Hepatocyte (in vitro differentiated cells): ENCODE measurements around the gene TTC28. TPM values are rescaled to one million over a fixed set of nuclear protein-coding genes. Genes with fewer than 3 reads are reported as not detected.

ENCODE experiments used
- DNase-seq: peaks from one replicate; pipeline ENCODE4 v3.0.0-alpha.2; 2016; ENCODE audit warnings: low spot score
- H2AFZ ChIP-seq: fragments of 200-600 bp; sonication (generic); 2 replicates; pipeline ENCODE4 v1.6.0; 2016; ENCODE audit warnings: antibody characterized with exemption, mild to moderate bottlenecking
- H3K27ac ChIP-seq: fragments of 200-600 bp; sonication (generic); 2 replicates; pipeline ENCODE4 v1.5.1; 2016; ENCODE audit warnings: mild to moderate bottlenecking
- H3K27me3 ChIP-seq: fragments of 200-600 bp; sonication (generic); 2 replicates; pipeline ENCODE4 v1.6.1; 2016
- H3K36me3 ChIP-seq: fragments of 200-600 bp; sonication (generic); replicated peaks from 2 replicates; pipeline ENCODE4 v1.5.1; 2016; ENCODE audit warnings: low read depth; ENCODE audit not compliant: insufficient read depth
- H3K4me1 ChIP-seq: fragments of 200-600 bp; sonication (generic); 2 replicates; pipeline ENCODE4 v1.5.1; 2016; ENCODE audit warnings: mild to moderate bottlenecking, moderate library complexity; ENCODE audit not compliant: insufficient read depth
- H3K4me2 ChIP-seq: fragments of 200-600 bp; sonication (generic); 2 replicates; pipeline ENCODE4 v1.6.0; 2016
- H3K4me3 ChIP-seq: fragments of 200-600 bp; sonication (generic); 2 replicates; pipeline ENCODE4 v1.5.1; 2016; ENCODE audit warnings: mild to moderate bottlenecking
- H3K79me2 ChIP-seq: fragments of 200-600 bp; sonication (generic); 2 replicates; pipeline ENCODE4 v1.6.0; 2017; ENCODE audit warnings: mild to moderate bottlenecking
- H3K9me2 ChIP-seq: fragments of 200-600 bp; sonication (generic); replicated peaks from 2 replicates; pipeline ENCODE4 v1.6.0; 2017; ENCODE audit warnings: mild to moderate bottlenecking; ENCODE audit not compliant: insufficient read depth
- H3K9me3 ChIP-seq: fragments of 200-600 bp; sonication (generic); 2 replicates; pipeline ENCODE4 v1.5.1; 2016; ENCODE audit warnings: low read depth, mild to moderate bottlenecking
- H4K20me1 ChIP-seq: fragments of 200-600 bp; sonication (generic); 2 replicates; pipeline ENCODE4 v1.6.0; 2016; ENCODE audit warnings: mild to moderate bottlenecking; ENCODE audit not compliant: insufficient read depth, poor library complexity, severe bottlenecking
- CTCF ChIP-seq: fragments of 200-600 bp; sonication (generic); IDR thresholded peaks from 2 replicates; pipeline ENCODE4 v1.5.1; 2016; ENCODE audit warnings: antibody characterized with exemption, mild to moderate bottlenecking; ENCODE audit not compliant: poor library complexity
- EZH2 ChIP-seq: fragments of 200-600 bp; sonication (generic); IDR thresholded peaks from 2 replicates; pipeline ENCODE4 v1.6.1; 2016; ENCODE audit warnings: antibody characterized with exemption, mild to moderate bottlenecking, borderline replicate concordance
- EZH2phosphoT487 ChIP-seq: fragments of 200-600 bp; sonication (generic); IDR thresholded peaks from one replicate; pipeline ENCODE4 v1.6.1; 2018; ENCODE audit warnings: antibody characterized with exemption, mild to moderate bottlenecking, low read depth, moderate library complexity; ENCODE audit not compliant: unreplicated experiment, severe bottlenecking
- WGBS: methylation state at CpG from one replicate; pipeline ENCODE4 v1.1.6; 2016; ENCODE audit warnings: low lambda C conversion rate; ENCODE audit errors: missing lambda C conversion rate; 5-methylcytosine and 5-hydroxymethylcytosine counted together
- polyA plus RNA-seq: library from polyadenylated mRNA; unstranded; fragments of >200 nt; fragmentation: Nextera tagmentation; extraction: Ambion mirVana; gene quantifications from 2 replicates; pipeline ENCODE4 v1.2.1, GENCODE V29; 2016
- total RNA-seq: library from RNA; depleted of rRNA; stranded (reverse); fragments of >200 nt; gene quantifications from 2 replicates; pipeline ENCODE4 v1.2.3, GENCODE V29; 2014

Gene TTC28
- total and polyA plus RNA-seq, 2 experiments from 2014 or later: 14.7 to 30.4 TPM

DNA sequence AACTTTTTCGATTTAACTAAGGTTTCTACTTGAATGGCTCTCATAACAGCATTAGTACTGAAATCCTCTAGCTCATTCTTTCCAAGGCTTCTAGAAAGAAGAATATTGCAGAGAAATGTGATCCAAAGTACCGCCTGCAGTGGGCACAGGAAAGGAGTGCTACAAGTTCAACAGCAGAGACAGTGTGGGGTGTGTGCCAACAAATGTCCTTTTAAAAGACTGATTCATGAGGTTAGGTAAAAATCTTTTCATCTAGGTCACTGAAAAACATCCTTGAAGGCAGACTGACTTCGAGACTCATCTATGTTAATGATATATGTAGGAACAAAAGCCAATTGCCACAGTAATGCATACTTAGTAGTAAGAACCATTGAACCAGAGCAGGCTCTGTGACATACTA is 411.5 kb downstream of the TTC28 start:
- Histone ChIP-seq H3K27me3 (no peaks in the 10 kb centered on the region), H3K9me3 (no peaks in the 10 kb centered on the region), H4K20me1 (no peaks in the 10 kb centered on the region), H2AFZ (no peak overlapping the region), H3K9me2 (no peaks in the 10 kb centered on the region), H3K4me1 (no peaks in the 10 kb centered on the region), H3K36me3 (no peaks in the 10 kb centered on the region), H3K27ac (no peak overlapping the region), H3K79me2 (no peaks in the 10 kb centered on the region), H3K4me3 (no peak overlapping the region), H3K4me2 (no peak overlapping the region)
- 79% methylated on average over 3 of the region's 3 CpGs for WGBS
- TF ChIP-seq CTCF (no peak), EZH2 (no peak), EZH2phosphoT487 (no peak)
- no peak for DNase-seq

DNA sequence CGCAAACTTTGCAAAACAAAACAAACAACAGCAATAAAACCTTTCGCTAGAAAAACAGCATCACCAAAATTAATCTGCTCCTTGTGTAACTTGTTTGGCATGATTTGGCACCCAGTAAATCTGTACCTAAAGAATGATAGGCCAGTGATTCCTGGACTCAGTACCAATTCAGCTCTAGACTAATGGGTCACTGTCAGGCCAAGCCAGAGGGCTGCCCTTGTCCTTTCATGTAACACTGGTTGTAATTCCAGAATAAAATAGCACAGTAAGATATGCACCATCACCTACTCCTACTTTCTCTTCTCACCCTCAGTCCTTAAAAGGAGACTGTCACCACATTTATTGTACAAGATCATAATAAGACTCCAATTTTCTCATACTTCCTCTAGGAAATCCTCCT is 419.0 kb downstream of the TTC28 start:
- Histone ChIP-seq H3K27ac (no peak overlapping the region), H3K4me2 (no peak overlapping the region), H3K36me3 (no peaks in the 10 kb centered on the region), H3K4me1 (no peaks in the 10 kb centered on the region), H3K9me2 (no peaks in the 10 kb centered on the region), H3K27me3 (no peaks in the 10 kb centered on the region), H3K9me3 (no peaks in the 10 kb centered on the region), H4K20me1 (no peaks in the 10 kb centered on the region), H3K79me2 (peaks cover 4% of the 10 kb centered on the region), H3K4me3 (no peak overlapping the region), H2AFZ (no peak overlapping the region)
- 95% methylated on average over 2 of the region's 2 CpGs for WGBS
- TF ChIP-seq EZH2 (no peak), CTCF (no peak), EZH2phosphoT487 (no peak)
- DNase-seq: no peak

DNA sequence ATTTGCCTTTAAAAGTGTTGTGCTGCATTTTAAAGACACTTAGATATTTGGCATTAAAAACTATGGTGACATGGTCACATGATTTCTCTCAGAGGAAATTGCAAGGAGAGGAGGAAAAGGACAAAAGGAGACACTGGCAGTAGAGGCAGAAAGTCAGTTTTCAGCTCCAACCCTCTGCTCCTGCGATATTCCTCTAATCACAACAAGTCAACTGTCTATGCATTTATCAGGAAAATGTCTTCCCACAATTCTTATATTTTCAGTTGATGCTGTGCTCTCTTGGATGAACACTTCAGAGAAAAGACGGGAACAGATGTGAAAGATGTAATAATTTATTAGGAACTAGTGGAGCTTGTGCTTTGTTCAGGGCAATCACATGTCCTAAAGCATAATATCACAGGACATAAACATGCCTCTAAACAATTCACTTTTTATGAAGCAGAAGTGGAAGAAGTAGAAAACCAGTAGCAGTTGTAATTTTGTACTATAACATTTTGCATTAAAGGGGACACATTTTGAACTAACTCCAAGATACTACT is 419.8 kb downstream of the TTC28 start:
- H3K9me2 ChIP-seq: no peaks in the 10 kb centered on the region
- H3K36me3 ChIP-seq: no peaks in the 10 kb centered on the region
- no peaks in the 10 kb centered on the region for H3K27me3 ChIP-seq
- H3K4me2 ChIP-seq: no peak overlapping the region
- WGBS: 68% methylated on average over 2 of the region's 2 CpGs
- no peak for DNase-seq
- no peak for TF ChIP-seq CTCF
- no peak for TF ChIP-seq EZH2phosphoT487
- TF ChIP-seq EZH2: no peak
- H4K20me1 ChIP-seq: no peaks in the 10 kb centered on the region
- H3K27ac ChIP-seq: no peak overlapping the region
- peaks cover 4% of the 10 kb centered on the region for H3K79me2 ChIP-seq
- H3K9me3 ChIP-seq: no peaks in the 10 kb centered on the region
- no peak overlapping the region for H3K4me3 ChIP-seq
- H3K4me1 ChIP-seq: no peaks in the 10 kb centered on the region
- no peak overlapping the region for H2AFZ ChIP-seq

GRCh38 chr22:28254396-28254795 is 425.2 kb downstream of the TTC28 start:
- TF ChIP-seq EZH2: no peak
- no peak for TF ChIP-seq CTCF
- no peak for TF ChIP-seq EZH2phosphoT487
- 82% methylated on average over 1 of the region's 1 CpG for WGBS
- Histone ChIP-seq H4K20me1 (no peaks in the 10 kb centered on the region), H3K27me3 (no peaks in the 10 kb centered on the region), H3K9me3 (no peaks in the 10 kb centered on the region), H3K4me3 (no peak overlapping the region), H3K9me2 (no peaks in the 10 kb centered on the region), H3K79me2 (peaks cover 4% of the 10 kb centered on the region), H3K4me1 (no peaks in the 10 kb centered on the region), H2AFZ (no peak overlapping the region), H3K36me3 (no peaks in the 10 kb centered on the region), H3K27ac (no peak overlapping the region), H3K4me2 (no peak overlapping the region)
- DNase-seq: no peak
